IMR-90 (cell line): ENCODE data around the gene FRY. TPM values are rescaled to one million over a fixed set of nuclear protein-coding genes. Genes with fewer than 3 reads are reported as not detected.

Source experiments
- ATAC-seq: fragments of 200-7000 bp; cut with Tn5 transposase; 2 replicates; pipeline ENCODE4 v1.9.1; 2020; ENCODE audit warnings: low read depth, mild to moderate bottlenecking, moderate library complexity
- BruUV-seq: library from RNA; stranded (reverse); fragments of 400-500 nt; replicated peaks from 2 replicates; lab custom pipeline; 2021; lab: Mats Ljungman, UMichigan
- CTCF ChIA-PET: fragments of 300-600 bp; formaldehyde crosslinking; extraction: SDS; loops from one replicate; lab custom pipeline; 2021; ENCODE audit warnings: antibody characterized with exemption; lab: Yijun Ruan, JAX
- POLR2A ChIA-PET: fragments of 300-600 bp; sonication (Branson Sonifier 250); formaldehyde crosslinking; loops from one replicate; lab custom pipeline; 2022; ENCODE audit warnings: antibody characterized with exemption; ENCODE audit not compliant: unreplicated experiment; lab: Charles Lee
- DNase-seq: peaks from one replicate; pipeline ENCODE4 v3.0.0; 2013
- H2AFZ ChIP-seq: replicated peaks from 2 replicates; pipeline ENCODE3; 2013; ENCODE audit warnings: low read length, mild to moderate bottlenecking; ENCODE audit not compliant: poor library complexity
- H2AK5ac ChIP-seq: 2 replicates; pipeline ENCODE4 v1.6.1; 2013; ENCODE audit warnings: low read depth, low read length, inconsistent platforms
- H2AK9ac ChIP-seq: replicated peaks from 2 replicates; pipeline ENCODE3; 2013; ENCODE audit warnings: mild to moderate bottlenecking, low read depth, low read length, moderate library complexity; ENCODE audit not compliant: poor library complexity
- H2BK120ac ChIP-seq: 2 replicates; pipeline ENCODE4 v1.6.1; 2013; ENCODE audit warnings: low read depth, low read length, inconsistent platforms
- H2BK15ac ChIP-seq: 3 replicates; pipeline ENCODE4 v1.6.1; 2013; ENCODE audit warnings: low read depth, low read length, inconsistent platforms
- H2BK20ac ChIP-seq: 2 replicates; pipeline ENCODE4 v1.6.1; 2013; ENCODE audit warnings: low read depth, mild to moderate bottlenecking, inconsistent platforms, low read length, moderate library complexity
- H2BK5ac ChIP-seq: 2 replicates; pipeline ENCODE4 v1.6.1; 2013; ENCODE audit warnings: mild to moderate bottlenecking, low read depth, low read length, inconsistent platforms; ENCODE audit not compliant: poor library complexity, severe bottlenecking
- H3K14ac ChIP-seq: replicated peaks from 2 replicates; pipeline ENCODE4 v1.6.1; 2013; ENCODE audit warnings: low read depth, low read length, inconsistent platforms
- H3K18ac ChIP-seq: 2 replicates; pipeline ENCODE4 v1.6.1; 2013; ENCODE audit warnings: low read depth, low read length, control low read depth
- H3K23ac ChIP-seq: 2 replicates; pipeline ENCODE4 v1.6.1; 2013; ENCODE audit warnings: low read depth, low read length, inconsistent platforms
- H3K27ac ChIP-seq: 2 replicates; pipeline ENCODE4 v1.5.1; 2013; ENCODE audit warnings: mild to moderate bottlenecking, control low read depth, low read length; ENCODE audit not compliant: insufficient read depth
- H3K27me3 ChIP-seq: 2 replicates; pipeline ENCODE4 v1.6.1; 2013; ENCODE audit warnings: low read length; ENCODE audit not compliant: control insufficient read depth, insufficient read depth
- H3K36me3 ChIP-seq: 2 replicates; pipeline ENCODE4 v1.6.1; 2013; ENCODE audit warnings: low read length, mixed read lengths; ENCODE audit not compliant: control insufficient read depth, insufficient read depth
- H3K4ac ChIP-seq: 2 replicates; pipeline ENCODE4 v1.6.1; 2013; ENCODE audit warnings: low read depth, low read length, inconsistent platforms
- H3K4me1 ChIP-seq: 2 replicates; pipeline ENCODE4 v1.6.1; 2013; ENCODE audit warnings: low read length, mixed read lengths; ENCODE audit not compliant: control insufficient read depth, insufficient read depth
- H3K4me2 ChIP-seq: 2 replicates; pipeline ENCODE4 v1.6.1; 2013; ENCODE audit warnings: low read depth, mild to moderate bottlenecking, control low read depth, low read length, moderate library complexity
- H3K4me3 ChIP-seq: 2 replicates; pipeline ENCODE4 v1.5.1; 2013; ENCODE audit warnings: low read depth, mild to moderate bottlenecking, control low read depth, low read length, moderate library complexity; ENCODE audit not compliant: insufficient read depth
- H3K56ac ChIP-seq: 2 replicates; pipeline ENCODE4 v1.6.1; 2013; ENCODE audit warnings: low read length, inconsistent platforms; ENCODE audit not compliant: insufficient read depth; ENCODE audit errors: extremely low read depth
- H3K79me1 ChIP-seq, 2 experiments: 2 replicates each; pipeline ENCODE4 v1.6.1; 2013; ENCODE audit warnings: low read length in 2 of 2, inconsistent platforms in 1 of 2, low read depth in 1 of 2
- H3K9ac ChIP-seq: 2 replicates; pipeline ENCODE4 v1.6.1; 2013; ENCODE audit warnings: low read depth, low read length, control low read depth
- H3K9me1 ChIP-seq: 2 replicates; pipeline ENCODE4 v1.6.1; 2013; ENCODE audit warnings: low read length, inconsistent platforms; ENCODE audit not compliant: insufficient read depth
- H3K9me3 ChIP-seq: 2 replicates; pipeline ENCODE4 v1.6.1; 2013; ENCODE audit warnings: low read length; ENCODE audit not compliant: control insufficient read depth, insufficient read depth
- H4K20me1 ChIP-seq: 2 replicates; pipeline ENCODE4 v1.6.1; 2013; ENCODE audit warnings: low read length, inconsistent platforms; ENCODE audit not compliant: insufficient read depth
- H4K5ac ChIP-seq: 2 replicates; pipeline ENCODE4 v1.6.1; 2013; ENCODE audit warnings: mild to moderate bottlenecking, low read depth, low read length, control low read depth
- H4K8ac ChIP-seq, 2 experiments: 2 replicates each; pipeline ENCODE4 v1.6.1; 2013; ENCODE audit warnings: low read depth in 2 of 2, low read length in 2 of 2, control low read depth in 1 of 2, inconsistent platforms in 1 of 2
- H4K91ac ChIP-seq: 2 replicates; pipeline ENCODE4 v1.6.1; 2013; ENCODE audit warnings: low read depth, low read length, inconsistent platforms; ENCODE audit not compliant: insufficient read depth
- BHLHE40 ChIP-seq: fragments of 150-350 bp; IDR thresholded peaks from 2 replicates; pipeline ENCODE4 v1.6.1; 2016; ENCODE audit warnings: mild to moderate bottlenecking, low read depth, low read length
- CEBPB ChIP-seq: IDR thresholded peaks from 2 replicates; pipeline ENCODE4 v1.6.1; 2012; ENCODE audit warnings: low read depth, low read length, improper control_type of control experiment
- FOS ChIP-seq: fragments of 150-350 bp; IDR thresholded peaks from 2 replicates; pipeline ENCODE4 v1.6.1; 2016; ENCODE audit warnings: low read depth, low read length
- MXI1 ChIP-seq: IDR thresholded peaks from 2 replicates; pipeline ENCODE4 v1.6.1; 2012; ENCODE audit warnings: low read depth, mild to moderate bottlenecking, low read length, moderate library complexity, borderline replicate concordance
- NFE2L2 ChIP-seq: fragments of 150-350 bp; IDR thresholded peaks from 2 replicates; pipeline ENCODE4 v1.6.1; 2016; ENCODE audit warnings: low read depth, mild to moderate bottlenecking, low read length
- POLR2A ChIP-seq: IDR thresholded peaks from 2 replicates; pipeline ENCODE4 v1.6.1; 2012; ENCODE audit warnings: mild to moderate bottlenecking, low read depth, low read length
- RAD21 ChIP-seq: IDR thresholded peaks from 2 replicates; pipeline ENCODE4 v1.6.1; 2012; ENCODE audit warnings: low read length, improper control_type of control experiment
- RCOR1 ChIP-seq: IDR thresholded peaks from 2 replicates; pipeline ENCODE4 v1.6.1; 2012; ENCODE audit warnings: mild to moderate bottlenecking, low read length, improper control_type of control experiment; ENCODE audit not compliant: insufficient replicate concordance
- RFX5 ChIP-seq: IDR thresholded peaks from 2 replicates; pipeline ENCODE4 v1.8.0; 2012; ENCODE audit warnings: low read depth, mild to moderate bottlenecking, low read length, moderate library complexity
- SMC3 ChIP-seq: fragments of 150-350 bp; IDR thresholded peaks from 2 replicates; pipeline ENCODE4 v1.6.1; 2016; ENCODE audit warnings: low read depth, mild to moderate bottlenecking, antibody characterized with exemption, low read length, moderate library complexity
- WGBS, 2 experiments: methylation state at CpG; one replicate each; pipeline versions ENCODE4 v1.1.5 to v1.1.7; 2013; ENCODE audit warnings: missing lambda C conversion rate in 2 of 2; ENCODE audit not compliant: insufficient read length in 1 of 2; ENCODE audit errors: extremely low coverage in 2 of 2; 5-methylcytosine and 5-hydroxymethylcytosine counted together
- dilution Hi-C: fragments of 300-500 bp; cut with HindIII; formaldehyde crosslinking; loops from one replicate; pipeline ENCODE4 v1.14.3; 2018; ENCODE audit warnings: low sequenced_read_pairs; ENCODE audit not compliant: unreplicated experiment
- in situ Hi-C: fragments of 300-500 bp; cut with MboI; formaldehyde crosslinking; loops from 3 replicates; pipeline ENCODE4 v1.14.3; 2019; ENCODE audit warnings: low sequenced_read_pairs, inconsistent platforms, mixed read lengths
- intact Hi-C: fragments of 100-400 bp; cut with micrococcal nuclease; formaldehyde crosslinking; loops from 2 replicates; pipeline ENCODE4 v1.10.0; 2022
- polyA plus RNA-seq, 3 experiments: library from polyadenylated mRNA; depleted of rRNA; stranded (reverse); fragments of >200 nt; gene quantifications; 2 replicates each; pipeline ENCODE4 v1.2.3, GENCODE V29; 2012; ENCODE audit warnings: low replicate concordance in 1 of 3
- total RNA-seq: library from RNA; depleted of rRNA; stranded (reverse); fragments of >200 nt; gene quantifications from 2 replicates; pipeline ENCODE4 v1.2.3, GENCODE V29; 2012
- TF ChIP-seq, protein P1 (sequence below): fragments of 150-350 bp; IDR thresholded peaks from 2 replicates; pipeline ENCODE4 v1.6.1; 2016; ENCODE audit warnings: low read depth, mild to moderate bottlenecking, low read length, moderate library complexity, borderline replicate concordance

FRY gene
- total and polyA plus RNA-seq, 2 of the 4 experiments (the other 2 are of a cell fraction) = 3.0 to 4.8 TPM

DNA sequence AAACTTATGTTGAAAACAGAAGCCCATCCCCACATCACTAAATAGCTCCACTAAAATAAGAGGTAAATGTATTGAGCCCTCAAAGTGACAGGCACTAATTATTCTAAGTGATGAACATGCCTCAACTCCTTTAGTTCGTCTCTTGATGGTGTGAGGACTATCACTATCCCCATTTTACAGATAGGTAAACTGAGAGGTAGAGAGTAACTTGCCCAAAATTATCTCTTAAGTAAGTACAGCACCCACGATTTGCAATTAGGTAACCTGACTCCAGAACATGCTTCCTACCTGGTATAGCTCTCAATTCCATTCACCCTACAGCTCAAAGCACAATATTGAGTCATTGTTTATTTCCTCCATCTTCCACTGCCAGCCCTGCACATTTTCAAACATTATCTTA lies 270.9 kb downstream of the FRY start:
- Histone ChIP-seq H2BK20ac (no peak overlapping the region), H3K9me1 (no peaks in the 10 kb centered on the region), H3K56ac (no peak overlapping the region), H2AK9ac (no peak overlapping the region), H2AFZ (no peak overlapping the region), H4K20me1 (no peaks in the 10 kb centered on the region), H3K9me3 (no peaks in the 10 kb centered on the region), H3K14ac (no peak overlapping the region), H2BK120ac (no peak overlapping the region), H3K9ac (no peak overlapping the region), H3K4me1 (no peaks in the 10 kb centered on the region), H4K8ac (no peak overlapping the region), H3K4me3 (no peak overlapping the region), H2AK5ac (no peak overlapping the region), H2BK15ac (no peak overlapping the region), H3K36me3 (no peaks in the 10 kb centered on the region), H4K5ac (no peak overlapping the region), H3K23ac (no peak overlapping the region), H3K79me1 (no peaks in the 10 kb centered on the region), H2BK5ac (no peak overlapping the region), H4K91ac (no peak overlapping the region), H3K27me3 (peaks cover 3% of the 10 kb centered on the region), H3K27ac (no peak overlapping the region), H3K4ac (no peak overlapping the region), H3K18ac (no peak overlapping the region), H3K4me2 (no peak overlapping the region)
- BruUV-seq = no TSS peak
- DNase-seq (no peak), ATAC-seq (no peak)
- in situ Hi-C loops (no loop called here), intact Hi-C loops (no loop called here), dilution Hi-C loops (no loop called here)
- CTCF ChIA-PET = no interaction called here
- TF ChIP-seq FOS (no peak), RAD21 (no peak), MXI1 (no peak), RFX5 (no peak), CEBPB (no peak), POLR2A (no peak), BHLHE40 (no peak), SMC3 (no peak), NFE2L2 (no peak), RCOR1 (no peak)
- TF ChIP-seq, protein P1, sequence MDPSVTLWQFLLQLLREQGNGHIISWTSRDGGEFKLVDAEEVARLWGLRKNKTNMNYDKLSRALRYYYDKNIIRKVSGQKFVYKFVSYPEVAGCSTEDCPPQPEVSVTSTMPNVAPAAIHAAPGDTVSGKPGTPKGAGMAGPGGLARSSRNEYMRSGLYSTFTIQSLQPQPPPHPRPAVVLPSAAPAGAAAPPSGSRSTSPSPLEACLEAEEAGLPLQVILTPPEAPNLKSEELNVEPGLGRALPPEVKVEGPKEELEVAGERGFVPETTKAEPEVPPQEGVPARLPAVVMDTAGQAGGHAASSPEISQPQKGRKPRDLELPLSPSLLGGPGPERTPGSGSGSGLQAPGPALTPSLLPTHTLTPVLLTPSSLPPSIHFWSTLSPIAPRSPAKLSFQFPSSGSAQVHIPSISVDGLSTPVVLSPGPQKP = no peak
- WGBS, 2 experiments = no CpG with 5 or more reads among the region's 2 CpGs
- POLR2A ChIA-PET = no interaction called here
